HUES48 (cell line): ENCODE measurements around the gene CALCR.

ENCODE experiments used
- H3K27ac ChIP-seq: one replicate; pipeline ENCODE4 v1.7.0; 2013; ENCODE audit warnings: low read depth, low read length, inconsistent platforms
- H3K27me3 ChIP-seq: 2 replicates; pipeline ENCODE4 v1.6.1; 2013; ENCODE audit warnings: mild to moderate bottlenecking, low read length; ENCODE audit not compliant: control insufficient read depth, insufficient read depth
- H3K36me3 ChIP-seq: 2 replicates; pipeline ENCODE4 v1.6.1; 2013; ENCODE audit warnings: low read length; ENCODE audit not compliant: control insufficient read depth, insufficient read depth
- H3K4me1 ChIP-seq: 2 replicates; pipeline ENCODE4 v1.6.1; 2013; ENCODE audit warnings: mild to moderate bottlenecking, low read length; ENCODE audit not compliant: control insufficient read depth, insufficient read depth
- H3K4me3 ChIP-seq: 2 replicates; pipeline ENCODE4 v1.5.1; 2013; ENCODE audit warnings: mild to moderate bottlenecking, low read depth, low read length
- H3K9ac ChIP-seq: 2 replicates; pipeline ENCODE4 v1.6.1; 2013; ENCODE audit warnings: mild to moderate bottlenecking, low read depth, low read length, moderate library complexity
- H3K9me3 ChIP-seq: 2 replicates; pipeline ENCODE4 v1.6.1; 2013; ENCODE audit warnings: low read length; ENCODE audit not compliant: control insufficient read depth, insufficient read depth

Gene CALCR

DNA sequence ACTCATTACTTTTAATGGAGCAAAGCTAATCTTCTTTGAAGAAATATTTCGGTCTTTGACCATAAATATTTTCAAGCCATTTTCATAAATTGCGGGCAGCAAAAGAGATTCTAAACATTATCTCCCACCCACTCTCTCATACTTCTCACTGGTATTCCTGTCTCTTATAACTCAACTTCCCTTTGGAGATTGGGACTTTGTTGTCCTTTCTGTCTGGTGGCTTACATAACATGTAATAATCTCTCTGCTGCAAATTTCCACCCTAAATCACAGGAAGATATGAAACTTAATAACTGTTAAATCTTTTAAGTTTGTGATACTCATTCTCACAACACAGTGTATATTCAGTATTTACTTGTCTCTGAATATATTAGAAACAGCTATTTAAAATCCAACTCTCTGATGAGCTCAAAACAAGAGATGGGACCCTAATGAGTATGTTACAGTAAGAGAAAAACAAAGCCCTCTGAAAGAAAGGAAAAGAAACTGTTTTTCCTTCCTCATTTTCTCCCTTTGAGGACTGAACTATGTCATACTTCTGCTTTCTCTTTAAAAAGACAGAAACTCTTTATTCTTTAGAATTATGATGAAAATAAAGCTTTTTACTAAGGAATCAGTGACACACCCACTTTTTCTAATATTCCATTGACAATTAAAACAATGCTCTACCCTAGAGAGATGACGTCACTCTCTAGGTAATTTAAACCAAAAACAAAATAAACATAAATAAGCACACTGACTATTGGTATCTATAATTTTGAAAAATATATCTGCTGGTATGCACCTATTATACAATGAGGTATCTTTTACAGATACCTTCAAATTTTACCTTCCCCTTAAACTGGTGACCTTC lies 14.7 kb downstream of the CALCR start:
- Histone ChIP-seq H3K9me3 (no peaks in the 10 kb centered on the region), H3K36me3 (no peaks in the 10 kb centered on the region), H3K4me1 (peaks cover 11% of the 10 kb centered on the region), H3K9ac (no peak overlapping the region), H3K27ac (no peak overlapping the region), H3K4me3 (no peak overlapping the region), H3K27me3 (no peaks in the 10 kb centered on the region)

DNA sequence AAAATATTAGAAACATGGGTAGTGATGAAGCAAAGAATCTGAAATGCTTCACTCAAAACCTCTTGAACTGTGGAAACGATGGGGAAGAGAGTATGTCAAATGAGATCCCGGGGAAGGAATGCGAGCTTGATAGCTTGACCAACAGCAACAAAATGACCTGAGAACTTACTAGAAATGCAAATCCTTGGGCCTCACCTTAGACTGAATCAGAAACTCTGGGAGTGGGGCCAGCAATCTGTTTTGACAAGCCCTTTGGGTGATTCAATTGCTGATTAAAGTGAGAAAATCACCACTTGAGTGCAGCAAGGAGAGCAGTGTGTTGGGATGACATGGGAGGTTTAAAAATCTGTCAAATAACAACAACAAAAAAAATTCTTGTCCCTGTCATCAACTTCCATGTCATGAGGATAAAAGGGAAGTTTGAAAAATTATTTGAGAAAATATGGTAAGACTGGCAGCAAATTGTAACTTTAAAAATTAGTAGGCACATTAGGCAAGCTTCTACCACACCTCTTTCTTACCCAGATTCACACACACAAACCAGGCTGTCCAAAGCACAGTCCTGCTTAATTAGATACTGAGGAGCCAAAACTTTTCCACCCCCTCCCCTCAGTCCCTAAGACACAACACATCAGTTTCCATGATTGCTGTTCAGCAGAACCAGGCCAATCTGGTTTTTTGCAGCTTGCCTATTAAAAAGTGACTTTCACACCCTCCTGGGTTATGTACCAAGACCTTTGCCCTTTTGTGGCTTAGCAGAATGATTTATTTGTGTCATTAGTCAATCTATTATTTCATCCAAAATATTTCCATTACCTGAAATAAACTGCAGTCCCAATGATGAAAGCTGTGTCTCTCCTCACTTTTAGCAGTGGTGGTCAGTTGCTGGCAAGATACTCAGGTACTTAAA lies 15.6 kb downstream of the CALCR start:
- Histone ChIP-seq H3K27me3 (no peaks in the 10 kb centered on the region), H3K27ac (no peak overlapping the region), H3K36me3 (no peaks in the 10 kb centered on the region), H3K4me1 (peaks cover 11% of the 10 kb centered on the region), H3K9me3 (no peaks in the 10 kb centered on the region), H3K4me3 (no peak overlapping the region), H3K9ac (no peak overlapping the region)

- H3K36me3 ChIP-seq, result no peaks in the 10 kb centered on the region
- no peak overlapping the region for H3K9ac ChIP-seq
- H3K9me3 ChIP-seq, result no peaks in the 10 kb centered on the region
- H3K4me1 ChIP-seq, result peaks cover 4% of the 10 kb centered on the region; the same call in 1 of the 2 replicates
- H3K4me3 ChIP-seq, result no peak overlapping the region
- H3K27ac ChIP-seq, result no peak overlapping the region
- H3K27me3 ChIP-seq, result no peaks in the 10 kb centered on the region
These were observed 22.6 kb downstream of the CALCR start for GRCh38 chr7:93551931-93552330.

GRCh38 chr7:93551063-93551895 lies 23.2 kb downstream of the CALCR start:
- H3K9me3 ChIP-seq, result no peaks in the 10 kb centered on the region
- H3K4me3 ChIP-seq, result no peak overlapping the region
- H3K9ac ChIP-seq, result no peak overlapping the region
- H3K36me3 ChIP-seq, result no peaks in the 10 kb centered on the region
- H3K4me1 ChIP-seq, result peaks cover 4% of the 10 kb centered on the region; the same call in 1 of the 2 replicates
- H3K27me3 ChIP-seq, result no peaks in the 10 kb centered on the region
- no peak overlapping the region for H3K27ac ChIP-seq

- Histone ChIP-seq H3K36me3 (no peaks in the 10 kb centered on the region), H3K9ac (no peak overlapping the region), H3K27ac (no peak overlapping the region), H3K27me3 (no peaks in the 10 kb centered on the region), H3K4me3 (no peak overlapping the region), H3K9me3 (no peaks in the 10 kb centered on the region), H3K4me1 (peaks cover 4% of the 10 kb centered on the region; the same call in 1 of the 2 replicates)
These were observed 26.8 kb downstream of the CALCR start for GRCh38 chr7:93547716-93548115.

GRCh38 chr7:93544691-93545090 lies 29.8 kb downstream of the CALCR start:
- Histone ChIP-seq H3K27me3 (no peaks in the 10 kb centered on the region), H3K9ac (no peak overlapping the region), H3K27ac (no peak overlapping the region), H3K4me1 (no peaks in the 10 kb centered on the region; the same call in 1 of the 2 replicates), H3K36me3 (no peaks in the 10 kb centered on the region), H3K4me3 (no peak overlapping the region), H3K9me3 (no peaks in the 10 kb centered on the region)

DNA sequence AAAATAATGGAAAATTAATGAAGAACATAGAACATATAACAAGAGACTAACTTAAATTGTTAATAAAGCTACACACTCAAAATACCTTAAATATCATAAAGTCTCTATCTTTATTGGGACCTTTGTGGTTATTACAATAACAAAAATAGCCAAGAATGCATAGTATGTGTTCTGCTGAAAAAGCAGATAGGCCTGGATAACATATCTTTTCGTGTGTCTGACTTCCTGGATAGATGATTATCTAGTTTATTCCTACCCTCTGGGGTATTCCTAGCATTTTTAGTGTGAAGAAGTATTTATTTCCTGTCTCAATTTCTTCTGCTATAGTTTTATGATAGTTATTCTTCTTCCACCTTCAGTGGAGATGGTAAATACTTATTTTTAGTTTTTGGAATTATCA lies 36.5 kb downstream of the CALCR start:
- Histone ChIP-seq H3K9me3 (no peaks in the 10 kb centered on the region), H3K27me3 (no peaks in the 10 kb centered on the region), H3K4me3 (no peak overlapping the region), H3K27ac (no peak overlapping the region), H3K36me3 (no peaks in the 10 kb centered on the region), H3K9ac (no peak overlapping the region), H3K4me1 (no peaks in the 10 kb centered on the region; the same call in 1 of the 2 replicates)

- no peak overlapping the region for H3K4me3 ChIP-seq
- H3K27me3 ChIP-seq, result no peaks in the 10 kb centered on the region
- no peaks in the 10 kb centered on the region for H3K9me3 ChIP-seq
- no peaks in the 10 kb centered on the region for H3K36me3 ChIP-seq
- H3K27ac ChIP-seq, result no peak overlapping the region
- no peaks in the 10 kb centered on the region; the same call in 1 of the 2 replicates for H3K4me1 ChIP-seq
- no peak overlapping the region for H3K9ac ChIP-seq
These were observed 38.9 kb downstream of the CALCR start for GRCh38 chr7:93535616-93536015.

GRCh38 chr7:93530701-93531100 lies 43.8 kb downstream of the CALCR start:
- no peak overlapping the region for H3K4me3 ChIP-seq
- no peaks in the 10 kb centered on the region for H3K4me1 ChIP-seq
- H3K9me3 ChIP-seq, result no peaks in the 10 kb centered on the region
- H3K36me3 ChIP-seq, result no peaks in the 10 kb centered on the region
- H3K27ac ChIP-seq, result no peak overlapping the region
- H3K27me3 ChIP-seq, result no peaks in the 10 kb centered on the region
- no peak overlapping the region for H3K9ac ChIP-seq

- no peaks in the 10 kb centered on the region for H3K27me3 ChIP-seq
- no peaks in the 10 kb centered on the region for H3K9me3 ChIP-seq
- H3K4me3 ChIP-seq, result no peak overlapping the region
- no peaks in the 10 kb centered on the region for H3K36me3 ChIP-seq
- H3K9ac ChIP-seq, result no peak overlapping the region
- no peaks in the 10 kb centered on the region for H3K4me1 ChIP-seq
- H3K27ac ChIP-seq, result no peak overlapping the region
These were observed 57.7 kb downstream of the CALCR start for GRCh38 chr7:93516834-93517233.
